ENCODE results near the gene AMH.
A peak's percentile ranks its signal among the peaks of the same experiment; 100 is the strongest.

GRCh38 chr19:2199861-2200623 lies 49.1 kb upstream of the AMH start:
- no peak for TF ChIP-seq CTCF (IDR thresholded peaks at IDR 0.05 in 8 of 11, conservative IDR thresholded peaks at IDR 0.05 in 3 of 11)
- no peak for TF ChIP-seq POLR2A (IDR thresholded peaks at IDR 0.05)
- peak in 1 of 3 donors; percentile 37 for TF ChIP-seq POLR2AphosphoS5 (IDR thresholded peaks at IDR 0.05)

All from spleen (tissue), 7 donors.